HG03045 (cell line): ENCODE results near the gene KIFAP3.

Source experiments
- ATAC-seq: cut with Tn5 transposase; IDR thresholded peaks from one replicate; pipeline ENCODE4 v1.9.1; 2021; ENCODE audit warnings: mild to moderate bottlenecking, moderate library complexity; ENCODE audit not compliant: unreplicated experiment

The KIFAP3 gene

DNA sequence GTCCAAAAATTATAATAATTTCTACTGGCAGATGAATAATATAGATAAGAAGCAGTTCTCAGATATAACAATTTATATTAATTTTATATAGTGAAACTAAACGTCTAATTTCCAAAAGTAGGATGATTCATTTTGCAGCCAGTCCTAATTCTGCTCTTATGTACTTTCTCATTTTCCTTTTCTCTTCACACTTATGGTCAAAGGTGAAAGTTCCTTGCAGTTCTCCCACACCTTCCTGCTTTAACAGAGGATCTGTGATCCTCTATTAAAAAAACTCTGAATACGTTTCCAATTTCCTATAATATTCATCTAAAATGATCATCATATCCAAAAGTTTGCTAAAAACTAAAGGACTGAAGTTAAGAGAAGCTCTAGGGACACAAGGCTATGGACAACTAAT, 78.5 kb downstream of the KIFAP3 start:
- no peak for ATAC-seq

DNA sequence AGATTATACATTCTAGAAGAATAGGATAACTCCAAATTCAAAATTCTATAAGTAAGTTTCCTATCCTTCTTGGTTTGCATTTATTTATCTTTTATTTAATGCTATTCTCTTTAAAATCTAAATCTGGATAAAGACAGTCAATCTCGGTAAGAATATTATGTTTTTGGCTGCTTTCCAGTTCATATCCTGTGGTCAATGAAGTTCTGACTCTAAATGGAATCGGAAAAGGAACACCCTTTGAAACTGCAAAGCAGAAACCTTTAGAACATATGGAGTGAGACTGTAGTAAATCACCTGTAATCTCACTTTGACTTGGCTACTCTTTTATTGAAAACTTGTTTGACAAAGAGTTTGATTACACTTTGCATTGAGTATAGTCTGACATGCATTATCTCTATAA, 85.2 kb downstream of the KIFAP3 start:
- ATAC-seq: no peak

DNA sequence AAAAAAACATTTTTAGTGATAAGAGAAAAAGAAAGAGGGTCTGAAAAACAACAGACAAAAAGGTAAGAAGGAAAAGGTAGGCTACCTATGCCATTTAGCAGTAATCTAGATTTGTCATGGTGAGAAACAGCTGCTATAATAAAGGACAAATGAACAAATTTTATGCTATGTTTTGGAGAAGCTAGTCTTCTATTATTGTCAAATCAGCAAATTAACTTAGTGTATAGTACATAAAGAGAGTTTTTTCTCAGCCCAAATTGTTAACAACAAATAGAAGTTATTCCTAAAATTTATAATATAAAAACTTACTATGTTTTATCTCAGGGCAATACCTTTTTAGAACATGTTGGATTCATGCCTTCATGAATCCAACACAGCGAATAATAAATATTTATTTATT, 88.7 kb downstream of the KIFAP3 start:
- ATAC-seq: no peak

DNA sequence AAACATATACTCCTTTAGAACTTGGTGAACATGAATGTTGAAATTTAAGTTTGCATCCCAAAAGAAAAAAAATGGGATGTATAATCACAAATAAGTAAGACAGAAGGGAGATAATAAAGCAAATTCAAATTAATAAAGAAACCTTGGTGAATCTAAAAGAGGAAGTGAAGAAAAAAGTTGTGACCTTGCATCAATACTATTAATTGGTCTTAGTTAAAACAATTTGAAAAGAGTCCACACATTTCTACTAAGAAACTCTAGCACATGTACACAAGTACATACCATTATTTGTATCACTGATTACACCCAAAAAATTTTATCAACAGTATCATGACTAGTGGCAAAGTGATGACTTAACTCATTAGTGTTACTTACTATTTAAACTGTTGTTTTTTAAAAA, 100.4 kb downstream of the KIFAP3 start:
- no peak for ATAC-seq

GRCh38 chr1:169970114-169970513, 104.4 kb downstream of the KIFAP3 start:
- no peak for ATAC-seq

GRCh38 chr1:169968174-169968573, 106.3 kb downstream of the KIFAP3 start:
- no peak for ATAC-seq

GRCh38 chr1:169964206-169964605, 110.3 kb downstream of the KIFAP3 start:
- no peak for ATAC-seq

- ATAC-seq: no peak
Observed at GRCh38 chr1:169959686-169960085, 114.8 kb downstream of the KIFAP3 start.

GRCh38 chr1:169958987-169959386, 115.5 kb downstream of the KIFAP3 start:
- ATAC-seq: no peak

DNA sequence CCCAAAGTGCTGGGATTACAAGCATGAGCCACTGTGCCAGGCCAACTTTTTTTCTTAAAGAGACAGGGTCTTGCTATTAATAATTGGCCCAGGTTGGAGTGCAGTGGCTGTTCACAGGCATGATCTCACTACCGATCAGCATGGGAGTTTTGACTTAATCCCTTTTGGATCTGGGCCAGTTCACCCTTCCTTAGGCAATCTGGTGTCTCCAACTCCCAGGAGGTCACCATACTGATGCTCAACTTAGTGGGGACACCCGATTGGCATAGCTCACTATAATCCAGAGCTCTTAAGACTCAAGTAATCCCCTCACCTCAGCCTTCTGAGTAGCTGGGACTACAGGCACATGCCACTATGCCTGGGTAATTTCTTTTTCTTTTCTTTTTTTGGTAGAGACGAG, 116.6 kb downstream of the KIFAP3 start:
- no peak for ATAC-seq

GRCh38 chr1:169951108-169951507, 123.4 kb downstream of the KIFAP3 start:
- ATAC-seq: no peak

DNA sequence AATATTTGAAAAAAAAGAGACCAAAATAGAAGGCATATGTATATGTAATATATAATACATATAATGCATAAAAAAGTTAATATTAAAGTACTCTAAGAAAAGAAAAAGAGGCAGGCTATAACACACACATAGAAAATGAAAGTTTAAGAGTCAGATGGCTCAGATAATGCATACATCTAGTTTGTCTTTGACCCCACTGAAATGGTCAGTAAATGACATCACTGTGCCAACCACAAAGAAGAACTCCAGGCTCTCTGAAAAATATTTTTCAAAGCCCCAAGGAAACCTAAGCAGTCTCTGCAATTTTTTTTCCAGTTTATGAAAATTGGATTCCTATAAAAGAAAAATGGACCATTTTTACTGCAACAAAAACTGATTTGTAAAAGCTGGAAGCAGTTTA, 125.4 kb downstream of the KIFAP3 start:
- no peak for ATAC-seq

- ATAC-seq: no peak
Observed at GRCh38 chr1:169946206-169946605, 128.3 kb downstream of the KIFAP3 start.

- ATAC-seq: no peak
Observed at GRCh38 chr1:169945181-169945580, 129.3 kb downstream of the KIFAP3 start.

- ATAC-seq: no peak
Observed at GRCh38 chr1:169944621-169945020, 129.9 kb downstream of the KIFAP3 start.

GRCh38 chr1:169943963-169944526, 130.4 kb downstream of the KIFAP3 start:
- no peak for ATAC-seq

GRCh38 chr1:169941982-169942830, 132.3 kb downstream of the KIFAP3 start:
- ATAC-seq: no peak

- ATAC-seq: no peak
Observed at GRCh38 chr1:169933984-169934725, 140.3 kb downstream of the KIFAP3 start.

DNA sequence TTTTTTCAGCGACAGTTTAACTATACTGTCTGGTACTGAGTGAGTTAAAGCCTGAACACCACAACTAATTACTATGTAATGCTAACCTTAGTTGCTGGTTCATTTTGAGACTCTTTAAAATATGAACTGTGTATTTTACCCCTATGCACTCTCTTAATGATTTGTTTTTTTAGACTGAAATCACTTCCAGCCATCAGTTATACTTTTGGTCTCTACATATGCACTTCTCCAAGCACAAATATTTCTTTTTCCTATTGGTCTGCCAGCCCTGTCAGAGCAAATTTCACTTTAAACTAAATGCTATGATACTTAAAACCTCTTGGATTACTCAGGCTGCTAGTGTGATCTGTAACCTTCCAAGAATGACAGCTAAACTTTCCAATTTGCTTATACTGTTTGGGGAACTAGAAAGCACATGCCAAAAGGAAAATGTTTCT, 142.7 kb downstream of the KIFAP3 start:
- ATAC-seq: no peak

- no peak for ATAC-seq
Observed at GRCh38 chr1:169929210-169929526, 145.3 kb downstream of the KIFAP3 start.

DNA sequence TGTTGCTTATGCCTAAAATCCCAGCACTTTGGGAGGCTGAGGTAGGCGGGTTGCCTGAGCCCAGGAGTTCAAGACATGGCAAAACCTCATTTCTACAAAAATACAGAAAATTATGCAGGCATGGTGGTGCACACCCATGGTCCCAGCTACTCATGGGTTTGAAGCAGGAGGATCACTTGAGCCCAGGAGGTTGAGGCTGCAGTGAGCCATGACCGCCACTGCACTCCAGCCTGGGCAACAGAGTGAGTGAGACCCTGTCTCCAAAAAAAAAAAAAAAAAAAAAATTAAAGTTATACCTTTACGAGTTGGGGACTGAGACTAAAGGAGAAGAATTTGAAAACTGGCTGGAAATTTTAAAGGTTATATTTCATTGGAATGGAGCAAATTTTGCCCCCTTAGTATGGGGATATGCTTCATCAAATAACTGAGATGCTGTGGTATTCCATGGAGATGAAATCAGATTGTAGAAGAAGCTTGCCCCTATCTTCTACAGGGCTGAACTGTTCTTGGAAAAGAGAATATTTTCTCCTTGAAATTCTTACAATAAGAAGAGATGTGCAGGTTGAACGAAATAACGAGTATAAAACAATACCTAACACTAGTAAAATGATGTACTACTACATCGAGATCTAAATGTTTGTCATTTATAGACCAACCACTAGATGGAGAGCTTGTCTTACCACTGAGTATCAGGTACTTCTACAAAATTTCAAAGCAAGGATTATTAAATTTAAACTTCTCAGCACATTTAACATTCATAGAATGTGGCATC, 145.9 kb downstream of the KIFAP3 start:
- peak; percentile 60 for ATAC-seq
